D721Med (cell line): ENCODE measurements around the gene CSDE1.

Source experiments
- DNase-seq: peaks from one replicate; pipeline ENCODE4 v3.0.0; 2011; ENCODE audit warnings: low spot score; ENCODE audit not compliant: insufficient read length
- FAIRE-seq: peaks from 2 replicates; lab custom pipeline; 2011; peaks lifted over from hg19 to GRCh38; lab: Jason Lieb, UNC
- TF ChIP-seq, protein P1 (sequence below): IDR thresholded peaks from 2 replicates; pipeline ENCODE4 v1.5.1; 2012; ENCODE audit warnings: mild to moderate bottlenecking, control low read depth; ENCODE audit not compliant: insufficient read depth; ENCODE audit errors: missing control alignments

The CSDE1 gene

DNA sequence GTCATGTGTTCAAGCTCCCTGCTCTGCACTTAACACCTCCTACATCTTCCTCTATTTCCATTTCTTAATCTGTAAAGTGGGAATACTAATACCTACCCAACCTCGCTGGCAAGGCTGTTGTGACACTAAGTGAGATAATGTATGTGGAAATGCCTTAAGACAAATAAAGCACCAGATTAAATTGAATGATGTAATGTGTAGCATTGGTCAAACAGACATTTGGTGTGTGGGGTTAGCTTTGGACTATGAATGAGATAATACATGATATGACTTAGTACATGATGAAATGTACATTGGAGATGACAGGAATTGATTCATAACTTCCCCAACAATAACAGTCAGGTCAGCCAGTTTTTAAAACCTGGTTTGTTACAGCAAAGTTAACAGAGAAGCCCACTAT lies 67.6 kb downstream of the CSDE1 start:
- FAIRE-seq (no peak), DNase-seq (no peak)
- TF ChIP-seq, protein P1, sequence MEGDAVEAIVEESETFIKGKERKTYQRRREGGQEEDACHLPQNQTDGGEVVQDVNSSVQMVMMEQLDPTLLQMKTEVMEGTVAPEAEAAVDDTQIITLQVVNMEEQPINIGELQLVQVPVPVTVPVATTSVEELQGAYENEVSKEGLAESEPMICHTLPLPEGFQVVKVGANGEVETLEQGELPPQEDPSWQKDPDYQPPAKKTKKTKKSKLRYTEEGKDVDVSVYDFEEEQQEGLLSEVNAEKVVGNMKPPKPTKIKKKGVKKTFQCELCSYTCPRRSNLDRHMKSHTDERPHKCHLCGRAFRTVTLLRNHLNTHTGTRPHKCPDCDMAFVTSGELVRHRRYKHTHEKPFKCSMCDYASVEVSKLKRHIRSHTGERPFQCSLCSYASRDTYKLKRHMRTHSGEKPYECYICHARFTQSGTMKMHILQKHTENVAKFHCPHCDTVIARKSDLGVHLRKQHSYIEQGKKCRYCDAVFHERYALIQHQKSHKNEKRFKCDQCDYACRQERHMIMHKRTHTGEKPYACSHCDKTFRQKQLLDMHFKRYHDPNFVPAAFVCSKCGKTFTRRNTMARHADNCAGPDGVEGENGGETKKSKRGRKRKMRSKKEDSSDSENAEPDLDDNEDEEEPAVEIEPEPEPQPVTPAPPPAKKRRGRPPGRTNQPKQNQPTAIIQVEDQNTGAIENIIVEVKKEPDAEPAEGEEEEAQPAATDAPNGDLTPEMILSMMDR: no peak

GRCh38 chr1:114688526-114688925 lies 69.3 kb downstream of the CSDE1 start:
- DNase-seq (no peak), FAIRE-seq (no peak)
- TF ChIP-seq, protein P1: no peak

DNA sequence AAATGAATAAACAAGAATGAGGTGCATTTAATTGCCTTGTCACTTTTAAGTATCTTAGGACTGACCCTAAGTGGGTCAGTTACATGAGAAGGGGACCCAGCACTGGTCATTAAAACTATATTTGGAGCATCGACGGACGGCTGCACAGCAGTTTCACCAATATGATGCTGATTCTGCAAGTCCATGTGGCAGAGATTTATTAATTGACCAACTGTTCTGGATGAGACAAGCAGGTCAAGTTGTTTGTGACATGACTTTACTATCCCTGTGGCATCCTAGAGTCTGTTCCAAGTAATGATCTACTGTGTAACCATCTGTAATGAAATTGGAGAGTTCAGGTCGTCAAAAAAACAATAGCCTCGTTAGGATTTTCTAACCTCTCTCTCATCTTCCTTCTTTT lies 71.9 kb downstream of the CSDE1 start:
- no peak for FAIRE-seq
- TF ChIP-seq, protein P1: no peak
- no peak for DNase-seq

DNA sequence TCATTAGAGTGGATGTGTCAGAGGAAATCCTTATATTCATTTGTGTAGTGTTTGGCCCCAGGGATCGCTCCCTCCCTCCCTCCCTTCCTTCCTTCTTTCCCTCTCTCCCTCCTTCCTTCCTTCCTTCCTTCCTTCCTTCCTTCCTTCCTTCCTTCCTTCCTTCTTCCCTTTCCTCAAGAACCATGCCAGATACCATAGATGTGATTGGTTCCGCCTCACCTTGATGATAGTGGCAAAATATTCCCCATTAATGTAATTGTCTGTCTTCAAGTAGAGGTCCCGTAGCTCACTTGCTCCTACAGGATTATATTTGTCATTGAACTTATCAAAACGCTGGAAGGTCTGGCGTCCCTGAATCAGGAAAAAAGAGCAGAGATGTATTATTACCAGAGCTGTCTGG lies 80.1 kb downstream of the CSDE1 start:
- TF ChIP-seq, protein P1: no peak
- FAIRE-seq: no peak
- no peak for DNase-seq

- TF ChIP-seq, protein P1: no peak
- no peak for FAIRE-seq
- DNase-seq: no peak
These were observed 81.7 kb downstream of the CSDE1 start for GRCh38 chr1:114676115-114676514.

DNA sequence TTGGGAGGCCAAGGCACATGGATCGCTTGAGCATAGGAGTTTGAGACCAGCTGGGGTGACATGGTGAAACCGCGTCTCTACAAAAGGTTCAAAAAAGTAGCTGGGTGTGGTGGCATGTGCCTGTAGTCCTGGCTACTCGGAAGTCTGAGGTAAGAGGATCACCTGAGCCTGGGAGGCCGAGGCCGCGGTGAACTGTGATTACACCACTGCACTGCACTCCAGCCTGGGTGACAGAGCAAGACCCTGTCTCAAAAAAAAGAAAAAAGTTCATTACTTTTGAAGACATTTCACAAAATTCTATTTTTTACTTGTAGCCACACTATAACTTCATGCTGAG lies 85.9 kb downstream of the CSDE1 start:
- no peak for FAIRE-seq
- TF ChIP-seq, protein P1: no peak
- no peak for DNase-seq

- TF ChIP-seq, protein P1: peak; percentile 46
- FAIRE-seq (peak; percentile 38), DNase-seq (no peak)
These were observed 86.5 kb downstream of the CSDE1 start for GRCh38 chr1:114671011-114671938.
